B cell (primary cell): ENCODE measurements around the gene NTN5.

ENCODE experiments used
- CTCF ChIP-seq: fragments of 200-600 bp; IDR thresholded peaks from one replicate; pipeline ENCODE4 v1.8.0; 2022; ENCODE audit warnings: antibody characterized with exemption, mild to moderate bottlenecking
- EZH2 ChIP-seq: IDR thresholded peaks from 2 replicates; pipeline ENCODE4 v1.6.1; 2012; ENCODE audit warnings: borderline replicate concordance, low read depth, mild to moderate bottlenecking, moderate library complexity, low read length; ENCODE audit not compliant: insufficient read depth, poor library complexity, severe bottlenecking

- TF ChIP-seq CTCF (no peak), EZH2 (no peak)
Measured at GRCh38 chr19:48616491-48617056, 56.2 kb downstream of the NTN5 start.
